TTC549 (cell line): ENCODE measurements around the gene PCDHGB4.
"Not testable (repeated sequence)": the region's sequence is repeated elsewhere in the genome, so short reads cannot be mapped to it uniquely, and the experiment has no call there.

Source experiments
- FAIRE-seq: peaks from 2 replicates; lab custom pipeline; 2012; peaks lifted over from hg19 to GRCh38; lab: Jason Lieb, UNC

Gene PCDHGB4

GRCh38 chr5:141366016-141366896, 21.2 kb upstream of the PCDHGB4 start:
- FAIRE-seq: no peak

- no peak for FAIRE-seq
Measured at GRCh38 chr5:141369994-141370848, 17.3 kb upstream of the PCDHGB4 start, which contains the start of gene PCDHGB3. TSS of gene PCDHGB3 (plus strand) at chr5:141370242. CDS start at chr5:141370395, 153 bp downstream.

- FAIRE-seq: no peak
Measured at GRCh38 chr5:141371572-141372475, 15.7 kb upstream of the PCDHGB4 start.

- FAIRE-seq: no peak
Measured at GRCh38 chr5:141373673-141374317, 13.7 kb upstream of the PCDHGB4 start, which contains the start of gene PCDHGA6. TSS of gene PCDHGA6 (plus strand) at chr5:141373891. CDS start at chr5:141374084, 193 bp downstream.

GRCh38 chr5:141374627-141375026, 12.9 kb upstream of the PCDHGB4 start:
- no peak for FAIRE-seq

GRCh38 chr5:141375444-141376155, 11.9 kb upstream of the PCDHGB4 start:
- not testable (repeated sequence) for FAIRE-seq

GRCh38 chr5:141382469-141383294, 4.8 kb upstream of the PCDHGB4 start, which contains the start of gene PCDHGA7:
TSS of gene PCDHGA7 (plus strand) at chr5:141382742. CDS start at chr5:141382900, 158 bp downstream.
- no peak for FAIRE-seq

GRCh38 chr5:141383345-141383744, 4.2 kb upstream of the PCDHGB4 start:
- FAIRE-seq: no peak

GRCh38 chr5:141384471-141385267, 2.8 kb upstream of the PCDHGB4 start:
- FAIRE-seq: no peak

GRCh38 chr5:141388661-141389060, 1.2 kb downstream of the PCDHGB4 start:
- FAIRE-seq: no peak

- FAIRE-seq: no peak
Measured at GRCh38 chr5:141389153-141390042, 1.9 kb downstream of the PCDHGB4 start.

- FAIRE-seq: no peak
Measured at GRCh38 chr5:141392429-141393198, 5.1 kb downstream of the PCDHGB4 start, which contains the start of gene PCDHGA8. TSS of gene PCDHGA8 (plus strand) at chr5:141392633. CDS start at chr5:141392814, 181 bp downstream.

GRCh38 chr5:141393267-141393666, 5.8 kb downstream of the PCDHGB4 start:
- no peak for FAIRE-seq

- not testable (repeated sequence) for FAIRE-seq
Measured at GRCh38 chr5:141394401-141395187, 7.1 kb downstream of the PCDHGB4 start.

- FAIRE-seq: not testable (repeated sequence)
Measured at GRCh38 chr5:141397756-141398551, 10.5 kb downstream of the PCDHGB4 start, which contains the start of gene PCDHGB5. TSS of gene PCDHGB5 (plus strand) at chr5:141397947. CDS start at chr5:141398128, 181 bp downstream.
